Measurements from ENCODE around the gene FAM171A2.

GRCh38 chr17:44349553-44350070, 14.0 kb downstream of the FAM171A2 start:
- no peak for TF ChIP-seq CTCF (IDR thresholded peaks at IDR 0.05 in 4 of 5, conservative IDR thresholded peaks at IDR 0.05 in 1 of 5)
- no peak for TF ChIP-seq POLR2A (IDR thresholded peaks at IDR 0.05)

Data from gastrocnemius medialis (tissue), 4 donors.